Measurements from ENCODE around the gene MCAM.

Gene MCAM

DNA sequence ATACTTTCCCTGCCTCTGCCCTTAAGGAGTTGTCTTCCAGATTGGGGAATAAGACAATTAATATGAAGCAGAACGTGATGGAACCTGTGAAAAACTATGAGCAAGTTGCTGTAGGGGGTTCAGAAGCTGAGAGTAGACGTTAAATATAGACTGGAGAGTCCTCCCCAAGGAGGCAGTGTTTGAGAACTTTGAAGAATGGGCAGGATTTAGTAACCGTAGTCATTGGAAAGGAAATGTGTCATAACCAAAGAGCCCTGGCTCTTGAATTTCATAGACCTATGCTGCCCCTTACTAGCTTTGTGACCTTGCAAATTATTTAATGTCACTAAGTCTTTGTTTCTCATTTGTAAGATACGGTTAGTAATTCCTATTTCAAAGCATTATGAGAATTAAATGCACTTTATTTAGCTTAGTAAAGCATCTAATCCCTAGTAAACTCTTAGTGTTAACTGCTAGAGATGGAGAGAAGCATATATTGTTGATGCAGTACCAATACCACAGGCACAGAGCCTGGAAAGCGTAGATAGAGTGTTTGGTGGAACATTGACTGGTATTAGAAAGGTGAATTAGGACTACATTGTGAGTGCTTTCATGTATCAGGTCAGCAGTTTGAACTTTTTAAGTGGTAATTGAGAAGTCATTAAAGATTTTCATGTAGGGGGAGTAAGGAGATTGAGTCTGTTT is 54.1 kb downstream of the MCAM start:
- DNase-seq (ENCODE audit: low read depth) = no peak

GRCh38 chr11:119258983-119259382 is 57.9 kb downstream of the MCAM start:
- no peak for DNase-seq (ENCODE audit: low read depth)
